Measurements from ENCODE around the gene GDAP1L1.
"Not testable (repeated sequence)": the region's sequence is repeated elsewhere in the genome, so short reads cannot be mapped to it uniquely, and the experiment has no call there.

The GDAP1L1 gene

GRCh38 chr20:44231713-44232468, 15.2 kb upstream of the GDAP1L1 start:
- Histone ChIP-seq H3K4me1 (ENCODE audit: control insufficient read depth in 2 of 2, insufficient read depth in 2 of 2, low read length in 2 of 2) (no peaks in the 10 kb centered on the region), H3K4me3 (ENCODE audit: low read length in 2 of 2) (no peak overlapping the region), H3K27ac (ENCODE audit: low read depth in 2 of 2, low read length in 2 of 2) (no peak overlapping the region), H3K9ac (ENCODE audit: low read depth in 1 of 2, low read length in 2 of 2) (no peak overlapping the region), H3K27me3 (ENCODE audit: control insufficient read depth in 2 of 2, insufficient read depth in 2 of 2, low read length in 2 of 2) (no peaks in the 10 kb centered on the region), H3K9me3 (ENCODE audit: control insufficient read depth in 2 of 2, low read length in 2 of 2) (no peaks in the 10 kb centered on the region), H3K36me3 (ENCODE audit: control insufficient read depth in 2 of 2, insufficient read depth in 2 of 2, low read length in 2 of 2) (no peaks in the 10 kb centered on the region)

DNA sequence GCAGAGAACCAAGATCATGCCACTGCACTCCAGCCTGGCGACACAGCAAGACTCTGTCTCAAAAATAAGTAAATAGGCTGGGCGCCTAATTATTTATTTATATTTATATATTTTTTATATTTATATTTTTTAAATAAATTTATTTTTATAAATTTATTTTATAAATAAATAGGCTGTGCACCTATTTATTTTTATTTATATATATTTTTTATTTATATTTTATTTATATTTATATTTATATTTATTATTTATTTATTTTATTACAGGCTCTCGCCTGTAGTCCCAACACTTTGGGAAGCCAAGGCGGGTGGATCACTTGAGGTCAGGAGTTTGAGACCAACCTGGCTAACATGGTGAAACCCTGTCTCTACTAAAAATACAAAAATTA, 14.6 kb upstream of the GDAP1L1 start:
- H3K9ac ChIP-seq (ENCODE audit: low read depth in 1 of 2, low read length in 2 of 2); H3K4me3 ChIP-seq (ENCODE audit: low read length in 2 of 2): not testable (repeated sequence)

DNA sequence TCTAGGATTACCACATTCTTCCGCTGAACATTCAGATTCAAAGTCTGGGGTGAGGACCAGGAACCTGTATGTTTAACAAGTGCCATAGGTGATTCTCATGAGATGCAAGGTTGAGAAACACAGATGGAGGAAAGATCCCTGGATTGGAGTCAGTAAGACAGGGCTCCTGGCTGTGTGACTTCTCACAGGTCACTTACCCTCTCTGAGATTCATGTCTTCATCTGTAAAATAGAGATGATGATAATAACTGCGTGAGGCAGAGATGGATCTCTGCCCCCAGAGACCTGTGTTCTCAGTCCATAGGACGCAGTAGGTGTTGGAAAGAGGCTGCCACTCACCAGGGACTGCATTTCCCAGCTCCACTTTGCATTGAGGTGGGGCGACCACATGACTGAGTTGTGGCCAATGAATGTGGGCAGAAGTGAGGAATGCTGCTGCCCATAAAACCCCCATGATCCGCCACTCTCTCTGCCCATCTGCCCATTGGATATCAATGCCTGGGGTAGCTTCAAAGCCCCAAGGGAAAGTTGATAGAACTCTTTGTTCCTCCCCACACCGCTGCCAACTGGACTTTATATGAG, 13.6 kb upstream of the GDAP1L1 start:
- Histone ChIP-seq H3K27ac (ENCODE audit: low read depth in 2 of 2, low read length in 2 of 2) (no peak overlapping the region), H3K9me3 (ENCODE audit: control insufficient read depth in 2 of 2, low read length in 2 of 2) (no peaks in the 10 kb centered on the region), H3K36me3 (ENCODE audit: control insufficient read depth in 2 of 2, insufficient read depth in 2 of 2, low read length in 2 of 2) (no peaks in the 10 kb centered on the region), H3K4me1 (ENCODE audit: control insufficient read depth in 2 of 2, insufficient read depth in 2 of 2, low read length in 2 of 2) (no peaks in the 10 kb centered on the region), H3K9ac (ENCODE audit: low read depth in 1 of 2, low read length in 2 of 2) (no peak overlapping the region), H3K4me3 (ENCODE audit: low read length in 2 of 2) (no peak overlapping the region), H3K27me3 (ENCODE audit: control insufficient read depth in 2 of 2, insufficient read depth in 2 of 2, low read length in 2 of 2) (no peaks in the 10 kb centered on the region)

More for the DNA sequence above, 14.6 kb upstream of the GDAP1L1 start:
- H3K9me3 ChIP-seq (ENCODE audit: control insufficient read depth in 2 of 2, low read length in 2 of 2); H3K27me3 ChIP-seq (ENCODE audit: control insufficient read depth in 2 of 2, insufficient read depth in 2 of 2, low read length in 2 of 2); H3K36me3 ChIP-seq (ENCODE audit: control insufficient read depth in 2 of 2, insufficient read depth in 2 of 2, low read length in 2 of 2); H3K4me1 ChIP-seq (ENCODE audit: control insufficient read depth in 2 of 2, insufficient read depth in 2 of 2, low read length in 2 of 2); H3K27ac ChIP-seq (ENCODE audit: low read depth in 2 of 2, low read length in 2 of 2): not testable (repeated sequence)

- Histone ChIP-seq H3K4me3 (ENCODE audit: low read length in 2 of 2) (no peak overlapping the region), H3K4me1 (ENCODE audit: control insufficient read depth in 2 of 2, insufficient read depth in 2 of 2, low read length in 2 of 2) (no peaks in the 10 kb centered on the region), H3K27me3 (ENCODE audit: control insufficient read depth in 2 of 2, insufficient read depth in 2 of 2, low read length in 2 of 2) (no peaks in the 10 kb centered on the region), H3K9ac (ENCODE audit: low read depth in 1 of 2, low read length in 2 of 2) (no peak overlapping the region), H3K9me3 (ENCODE audit: control insufficient read depth in 2 of 2, low read length in 2 of 2) (no peaks in the 10 kb centered on the region), H3K27ac (ENCODE audit: low read depth in 2 of 2, low read length in 2 of 2) (no peak overlapping the region), H3K36me3 (ENCODE audit: control insufficient read depth in 2 of 2, insufficient read depth in 2 of 2, low read length in 2 of 2) (no peaks in the 10 kb centered on the region)
Measured at GRCh38 chr20:44234566-44235317, 12.4 kb upstream of the GDAP1L1 start.

- H3K27me3 ChIP-seq (ENCODE audit: control insufficient read depth in 2 of 2, insufficient read depth in 2 of 2, low read length in 2 of 2) = no peaks in the 10 kb centered on the region
Measured at GRCh38 chr20:44235702-44236101, 11.4 kb upstream of the GDAP1L1 start.

DNA sequence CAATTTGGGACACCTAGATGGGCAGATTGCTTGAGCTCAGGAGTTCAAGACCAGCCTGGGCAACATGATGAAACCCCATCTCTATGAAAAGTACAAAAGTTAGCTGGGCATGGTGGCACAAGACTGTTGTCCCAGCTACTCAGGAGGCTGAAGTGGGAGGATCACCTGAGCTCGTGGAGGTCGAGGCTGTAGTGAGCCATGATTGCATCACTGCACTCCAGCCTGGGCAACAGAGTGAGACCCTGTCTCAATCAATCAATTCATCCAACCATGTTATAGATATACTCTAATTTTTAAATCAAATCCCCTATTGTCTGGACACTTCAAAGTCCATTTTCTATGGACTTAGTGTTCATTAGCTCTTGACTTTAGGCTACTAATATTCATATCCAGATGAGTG, 10.3 kb upstream of the GDAP1L1 start:
- not testable (repeated sequence) for H3K4me1 ChIP-seq (ENCODE audit: control insufficient read depth in 2 of 2, insufficient read depth in 2 of 2, low read length in 2 of 2); H3K27ac ChIP-seq (ENCODE audit: low read depth in 2 of 2, low read length in 2 of 2); H3K27me3 ChIP-seq (ENCODE audit: control insufficient read depth in 2 of 2, insufficient read depth in 2 of 2, low read length in 2 of 2); H3K4me3 ChIP-seq (ENCODE audit: low read length in 2 of 2); H3K9me3 ChIP-seq (ENCODE audit: control insufficient read depth in 2 of 2, low read length in 2 of 2); H3K9ac ChIP-seq (ENCODE audit: low read depth in 1 of 2, low read length in 2 of 2); H3K36me3 ChIP-seq (ENCODE audit: control insufficient read depth in 2 of 2, insufficient read depth in 2 of 2, low read length in 2 of 2)

More at GRCh38 chr20:44235702-44236101, 11.4 kb upstream of the GDAP1L1 start:
- no peaks in the 10 kb centered on the region for H3K36me3 ChIP-seq (ENCODE audit: control insufficient read depth in 2 of 2, insufficient read depth in 2 of 2, low read length in 2 of 2)
- no peak overlapping the region for H3K27ac ChIP-seq (ENCODE audit: low read depth in 2 of 2, low read length in 2 of 2)
- H3K9me3 ChIP-seq (ENCODE audit: control insufficient read depth in 2 of 2, low read length in 2 of 2) = no peaks in the 10 kb centered on the region
- H3K4me3 ChIP-seq (ENCODE audit: low read length in 2 of 2) = no peak overlapping the region
- no peaks in the 10 kb centered on the region for H3K4me1 ChIP-seq (ENCODE audit: control insufficient read depth in 2 of 2, insufficient read depth in 2 of 2, low read length in 2 of 2)
- H3K9ac ChIP-seq (ENCODE audit: low read depth in 1 of 2, low read length in 2 of 2) = no peak overlapping the region

- H3K9ac ChIP-seq (ENCODE audit: low read depth in 1 of 2, low read length in 2 of 2) = no peak overlapping the region
- no peaks in the 10 kb centered on the region for H3K36me3 ChIP-seq (ENCODE audit: control insufficient read depth in 2 of 2, insufficient read depth in 2 of 2, low read length in 2 of 2)
- no peak overlapping the region for H3K4me3 ChIP-seq (ENCODE audit: low read length in 2 of 2)
- no peaks in the 10 kb centered on the region for H3K27me3 ChIP-seq (ENCODE audit: control insufficient read depth in 2 of 2, insufficient read depth in 2 of 2, low read length in 2 of 2)
- H3K9me3 ChIP-seq (ENCODE audit: control insufficient read depth in 2 of 2, low read length in 2 of 2) = no peaks in the 10 kb centered on the region
- H3K4me1 ChIP-seq (ENCODE audit: control insufficient read depth in 2 of 2, insufficient read depth in 2 of 2, low read length in 2 of 2) = no peaks in the 10 kb centered on the region
- H3K27ac ChIP-seq (ENCODE audit: low read depth in 2 of 2, low read length in 2 of 2) = no peak overlapping the region
Measured at GRCh38 chr20:44241796-44242195, 5.3 kb upstream of the GDAP1L1 start.

GRCh38 chr20:44245977-44246376, 1.1 kb upstream of the GDAP1L1 start:
- no peak overlapping the region for H3K9ac ChIP-seq (ENCODE audit: low read depth in 1 of 2, low read length in 2 of 2)
- H3K4me1 ChIP-seq (ENCODE audit: control insufficient read depth in 2 of 2, insufficient read depth in 2 of 2, low read length in 2 of 2) = no peaks in the 10 kb centered on the region
- H3K27ac ChIP-seq (ENCODE audit: low read depth in 2 of 2, low read length in 2 of 2) = no peak overlapping the region
- H3K36me3 ChIP-seq (ENCODE audit: control insufficient read depth in 2 of 2, insufficient read depth in 2 of 2, low read length in 2 of 2) = no peaks in the 10 kb centered on the region
- no peaks in the 10 kb centered on the region for H3K27me3 ChIP-seq (ENCODE audit: control insufficient read depth in 2 of 2, insufficient read depth in 2 of 2, low read length in 2 of 2)
- H3K4me3 ChIP-seq (ENCODE audit: low read length in 2 of 2) = no peak overlapping the region
- no peaks in the 10 kb centered on the region for H3K9me3 ChIP-seq (ENCODE audit: control insufficient read depth in 2 of 2, low read length in 2 of 2)

DNA sequence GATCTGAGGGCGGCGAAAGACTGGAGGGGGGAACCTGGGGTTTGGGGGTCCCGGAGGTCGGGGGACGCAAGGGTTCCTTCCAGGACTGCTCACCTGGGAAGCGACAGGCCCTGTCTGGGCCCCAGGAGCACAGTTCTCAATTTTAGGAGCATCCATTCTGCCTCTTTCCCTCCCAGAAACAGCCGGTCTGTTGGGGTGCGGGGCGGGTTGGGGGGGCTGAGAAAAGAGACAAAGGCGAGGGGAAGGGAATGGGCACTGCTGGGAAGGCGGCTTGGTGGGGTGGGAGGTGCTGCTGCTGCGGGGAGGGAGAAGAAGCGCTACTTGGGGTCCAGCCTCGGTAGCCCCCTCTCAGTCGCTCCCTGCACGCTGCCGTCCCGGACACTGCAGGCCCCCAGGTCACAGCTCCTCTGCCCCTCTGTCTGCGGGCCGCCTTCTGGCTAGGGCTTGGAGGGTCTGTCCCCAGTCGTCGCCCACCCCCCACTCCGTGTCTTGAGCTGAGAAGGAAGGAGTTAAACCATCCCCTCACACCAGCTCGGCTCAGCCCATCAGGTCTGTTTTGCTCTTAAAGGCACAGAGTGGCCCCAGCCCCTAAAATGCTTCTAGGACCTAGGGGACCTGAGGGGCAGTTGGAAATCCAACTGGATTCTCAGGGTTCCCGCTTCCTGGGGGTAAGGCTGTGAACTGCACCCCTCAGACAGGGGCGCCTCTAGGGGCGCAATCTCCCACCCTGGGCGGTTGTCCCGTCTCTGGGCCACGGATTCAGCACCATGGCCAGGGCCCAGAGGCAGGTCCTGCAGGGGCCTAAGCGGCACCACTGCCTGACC, 690 bp downstream of the GDAP1L1 start:
- H3K4me3 ChIP-seq (ENCODE audit: low read length in 2 of 2) = no peak overlapping the region
- H3K9ac ChIP-seq (ENCODE audit: low read depth in 1 of 2, low read length in 2 of 2) = no peak overlapping the region
- H3K36me3 ChIP-seq (ENCODE audit: control insufficient read depth in 2 of 2, insufficient read depth in 2 of 2, low read length in 2 of 2) = no peaks in the 10 kb centered on the region
- no peaks in the 10 kb centered on the region for H3K9me3 ChIP-seq (ENCODE audit: control insufficient read depth in 2 of 2, low read length in 2 of 2)
- H3K4me1 ChIP-seq (ENCODE audit: control insufficient read depth in 2 of 2, insufficient read depth in 2 of 2, low read length in 2 of 2) = no peaks in the 10 kb centered on the region
- H3K27ac ChIP-seq (ENCODE audit: low read depth in 2 of 2, low read length in 2 of 2) = no peak overlapping the region
- no peaks in the 10 kb centered on the region for H3K27me3 ChIP-seq (ENCODE audit: control insufficient read depth in 2 of 2, insufficient read depth in 2 of 2, low read length in 2 of 2)

- Histone ChIP-seq H3K9me3 (ENCODE audit: control insufficient read depth in 2 of 2, low read length in 2 of 2) (no peaks in the 10 kb centered on the region), H3K27ac (ENCODE audit: low read depth in 2 of 2, low read length in 2 of 2) (no peak overlapping the region), H3K9ac (ENCODE audit: low read depth in 1 of 2, low read length in 2 of 2) (no peak overlapping the region), H3K27me3 (ENCODE audit: control insufficient read depth in 2 of 2, insufficient read depth in 2 of 2, low read length in 2 of 2) (no peaks in the 10 kb centered on the region), H3K36me3 (ENCODE audit: control insufficient read depth in 2 of 2, insufficient read depth in 2 of 2, low read length in 2 of 2) (no peaks in the 10 kb centered on the region), H3K4me1 (ENCODE audit: control insufficient read depth in 2 of 2, insufficient read depth in 2 of 2, low read length in 2 of 2) (no peaks in the 10 kb centered on the region), H3K4me3 (ENCODE audit: low read length in 2 of 2) (no peak overlapping the region)
Measured at GRCh38 chr20:44248410-44248759, 1.3 kb downstream of the GDAP1L1 start.

Data from mucosa of rectum (tissue), 2 donors.